ENCODE measurements around the gene SETD1A.

Gene SETD1A

GRCh38 chr16:30922960-30923535 is 34.5 kb upstream of the SETD1A start:
- Histone ChIP-seq H3K27ac (replicated peaks) (peak overlapping the region; percentile 92), H3K27me3 (ENCODE audit: insufficient read depth, poor library complexity, severe bottlenecking) (no peaks in the 10 kb centered on the region), H3K4me3 (replicated peaks; ENCODE audit: insufficient read depth, low read length) (peak overlapping the region; percentile 73)
- DNase-seq (ENCODE audit: low read depth in 1 of 2, low spot score in 1 of 2), result peak; percentile 100
- TF ChIP-seq GABPA (IDR thresholded peaks at IDR 0.05; ENCODE audit: low read depth) (peak; percentile 48; the same call in 1 of the 2 replicates), POLR2AphosphoS5 (IDR thresholded peaks at IDR 0.05; ENCODE audit: low read depth) (peak; percentile 82; the same call in 1 of the 2 replicates), CTCF (IDR thresholded peaks at IDR 0.05; ENCODE audit: insufficient read depth, low read length) (no peak)

GRCh38 chr16:30923554-30924075 is 33.9 kb upstream of the SETD1A start, which contains the start of gene FBXL19:
Gene FBXL19, plus strand, starts transcription at chr16:30923572. Its CDS starts 2,183 bp downstream, at chr16:30925755.
- DNase-seq (ENCODE audit: low read depth in 1 of 2, low spot score in 1 of 2), result no peak
- Histone ChIP-seq H3K4me3 (replicated peaks; ENCODE audit: insufficient read depth, low read length) (peak within 1 kb of the TSS; percentile 73), H3K27me3 (ENCODE audit: insufficient read depth, poor library complexity, severe bottlenecking) (no peaks in the 10 kb centered on the region), H3K27ac (replicated peaks) (peak within 1 kb of the TSS; percentile 92)
- no peak for TF ChIP-seq GABPA (IDR thresholded peaks at IDR 0.05; ENCODE audit: low read depth)
- no peak for TF ChIP-seq CTCF (IDR thresholded peaks at IDR 0.05; ENCODE audit: insufficient read depth, low read length)
- no peak for TF ChIP-seq SPI1 (IDR thresholded peaks at IDR 0.05; ENCODE audit: borderline replicate concordance, low read depth)
- no peak for TF ChIP-seq REST (IDR thresholded peaks at IDR 0.05; ENCODE audit: insufficient replicate concordance, low read depth)

DNA sequence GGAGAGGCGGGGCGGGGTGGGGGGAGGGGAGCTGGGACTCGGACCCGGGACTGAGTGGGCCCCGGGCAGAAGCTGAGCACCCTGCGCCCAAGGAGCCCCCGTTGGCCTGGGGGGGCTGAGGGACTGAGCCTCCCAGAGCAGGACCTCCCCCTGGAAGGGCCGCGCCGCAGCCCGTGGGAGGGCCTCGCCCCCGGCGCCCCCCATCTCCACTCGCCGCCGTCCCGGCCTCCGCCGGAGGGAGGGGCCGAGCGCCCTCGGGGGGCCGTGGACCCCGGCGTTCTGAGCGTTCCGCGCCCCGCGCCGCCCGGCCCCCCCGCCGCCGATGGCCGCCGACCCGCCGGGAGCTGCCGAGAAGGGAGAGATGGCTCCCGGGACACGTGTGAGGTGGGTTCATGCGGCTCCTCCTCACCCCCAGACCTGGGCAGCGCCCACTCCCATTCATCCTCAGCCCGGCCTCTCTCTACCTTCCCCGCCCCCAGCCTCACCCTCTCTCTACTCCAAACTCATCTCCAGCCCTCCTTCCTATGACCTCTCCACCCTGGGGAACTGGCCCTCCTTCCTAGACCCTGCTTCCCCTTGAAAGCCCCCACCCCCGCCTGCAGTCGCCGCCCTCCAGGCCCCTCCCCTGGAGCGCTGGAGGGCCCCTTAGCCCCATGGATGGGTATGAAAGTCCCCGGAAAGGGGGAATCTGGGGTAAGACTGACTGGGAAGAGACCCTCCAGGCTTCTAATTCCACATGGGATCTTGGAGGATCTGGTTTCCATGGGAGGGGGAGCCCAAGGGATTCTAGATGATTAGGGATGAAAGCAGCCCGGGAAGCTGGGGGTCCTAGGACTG is 33.3 kb upstream of the SETD1A start:
- Histone ChIP-seq H3K27me3 (ENCODE audit: insufficient read depth, poor library complexity, severe bottlenecking) (no peaks in the 10 kb centered on the region), H3K27ac (replicated peaks) (no peak overlapping the region; the same call in 1 of the 2 replicates), H3K4me3 (replicated peaks; ENCODE audit: insufficient read depth, low read length) (peak overlapping the region; percentile 73)
- TF ChIP-seq GABPA (IDR thresholded peaks at IDR 0.05; ENCODE audit: low read depth) (no peak), REST (IDR thresholded peaks at IDR 0.05; ENCODE audit: insufficient replicate concordance, low read depth) (no peak), CTCF (IDR thresholded peaks at IDR 0.05; ENCODE audit: insufficient read depth, low read length) (no peak), SPI1 (IDR thresholded peaks at IDR 0.05; ENCODE audit: borderline replicate concordance, low read depth) (no peak), POLR2AphosphoS5 (IDR thresholded peaks at IDR 0.05; ENCODE audit: low read depth) (no peak)
- no peak for DNase-seq (ENCODE audit: low read depth in 1 of 2, low spot score in 1 of 2)
